Measurements from ENCODE around the gene KIF13A. TPM values are rescaled to one million over a fixed set of nuclear protein-coding genes. Genes with fewer than 3 reads are reported as not detected.

The KIF13A gene
- total and polyA plus RNA-seq, 2 experiments from 2014 or later = 39.1 to 96.9 TPM

- H3K27me3 ChIP-seq = no peaks in the 10 kb centered on the region
- no peaks in the 10 kb centered on the region for H3K36me3 ChIP-seq
- no peaks in the 10 kb centered on the region for H3K4me1 ChIP-seq (ENCODE audit: low read depth)
- DNase-seq (ENCODE audit: low read depth in 1 of 2, low spot score in 1 of 2) = no peak
- no peaks in the 10 kb centered on the region for H3K9me3 ChIP-seq (ENCODE audit: low read depth)
- H3K27ac ChIP-seq = no peak overlapping the region
- no peak overlapping the region for H3K4me3 ChIP-seq
- TF ChIP-seq, protein P1, sequence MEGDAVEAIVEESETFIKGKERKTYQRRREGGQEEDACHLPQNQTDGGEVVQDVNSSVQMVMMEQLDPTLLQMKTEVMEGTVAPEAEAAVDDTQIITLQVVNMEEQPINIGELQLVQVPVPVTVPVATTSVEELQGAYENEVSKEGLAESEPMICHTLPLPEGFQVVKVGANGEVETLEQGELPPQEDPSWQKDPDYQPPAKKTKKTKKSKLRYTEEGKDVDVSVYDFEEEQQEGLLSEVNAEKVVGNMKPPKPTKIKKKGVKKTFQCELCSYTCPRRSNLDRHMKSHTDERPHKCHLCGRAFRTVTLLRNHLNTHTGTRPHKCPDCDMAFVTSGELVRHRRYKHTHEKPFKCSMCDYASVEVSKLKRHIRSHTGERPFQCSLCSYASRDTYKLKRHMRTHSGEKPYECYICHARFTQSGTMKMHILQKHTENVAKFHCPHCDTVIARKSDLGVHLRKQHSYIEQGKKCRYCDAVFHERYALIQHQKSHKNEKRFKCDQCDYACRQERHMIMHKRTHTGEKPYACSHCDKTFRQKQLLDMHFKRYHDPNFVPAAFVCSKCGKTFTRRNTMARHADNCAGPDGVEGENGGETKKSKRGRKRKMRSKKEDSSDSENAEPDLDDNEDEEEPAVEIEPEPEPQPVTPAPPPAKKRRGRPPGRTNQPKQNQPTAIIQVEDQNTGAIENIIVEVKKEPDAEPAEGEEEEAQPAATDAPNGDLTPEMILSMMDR (IDR thresholded peaks at IDR 0.05; ENCODE audit: low read depth, low read length) = no peak
These were observed 109.5 kb downstream of the KIF13A start for GRCh38 chr6:17877895-17878440.

DNA sequence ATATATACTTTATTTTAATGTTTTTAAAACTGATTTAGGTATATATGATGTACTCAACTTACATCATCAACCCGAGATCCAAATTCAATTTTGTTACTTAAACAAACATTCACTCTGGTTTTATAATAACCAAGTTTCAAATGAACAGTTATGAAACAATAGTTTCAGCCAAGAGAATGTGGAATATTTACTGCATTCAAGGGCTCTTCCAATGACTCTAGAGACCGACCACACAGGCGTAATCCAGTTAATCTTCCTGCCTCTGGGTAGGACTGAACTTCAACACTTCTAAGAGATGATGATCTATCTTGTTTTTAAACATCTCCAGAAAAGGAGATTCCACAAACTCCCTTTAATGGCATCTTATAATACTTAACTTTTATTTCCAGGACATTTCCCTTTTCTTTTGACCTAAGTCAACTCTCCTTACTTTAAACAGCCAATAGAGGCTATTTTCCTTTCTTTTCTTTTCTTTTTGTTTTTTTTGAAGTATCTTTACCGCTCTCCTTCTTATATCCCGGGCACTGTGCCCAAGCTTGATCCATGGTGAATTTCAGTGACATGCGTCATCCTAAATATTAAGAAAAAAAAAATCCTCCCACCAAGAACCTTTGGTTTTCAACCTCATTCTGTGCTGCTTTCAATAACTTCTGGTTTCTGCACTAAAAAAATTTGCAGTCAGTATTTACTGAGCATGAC, 110.1 kb downstream of the KIF13A start:
- TF ChIP-seq, protein P1 (IDR thresholded peaks at IDR 0.05; ENCODE audit: low read depth, low read length) = no peak
- H3K36me3 ChIP-seq = no peaks in the 10 kb centered on the region

DNA sequence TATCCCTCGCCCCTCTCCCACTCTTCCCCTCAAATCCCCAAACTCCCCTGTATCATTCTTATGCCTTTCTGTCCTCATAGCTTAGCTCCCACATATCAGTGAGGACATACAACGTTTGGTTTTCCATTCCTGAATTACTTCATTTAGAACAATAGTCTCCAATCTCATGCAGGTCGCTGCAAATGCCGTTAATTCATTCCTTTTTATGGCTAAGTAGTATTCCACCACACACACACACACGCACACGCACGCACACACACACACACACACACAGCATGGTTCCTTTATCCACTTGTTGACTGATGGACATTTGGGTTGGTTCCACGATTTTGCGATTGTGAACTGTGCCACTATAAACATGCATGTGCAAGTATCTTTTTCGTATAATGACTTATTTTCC, 112.7 kb downstream of the KIF13A start:
- no peaks in the 10 kb centered on the region for H3K36me3 ChIP-seq
- H3K9me3 ChIP-seq (ENCODE audit: low read depth) = no peaks in the 10 kb centered on the region
- no peak overlapping the region for H3K27ac ChIP-seq
- TF ChIP-seq, protein P1 (IDR thresholded peaks at IDR 0.05; ENCODE audit: low read depth, low read length) = no peak
- no peak for DNase-seq (ENCODE audit: low read depth in 1 of 2, low spot score in 1 of 2)
- no peaks in the 10 kb centered on the region for H3K27me3 ChIP-seq
- peaks cover 1% of the 10 kb centered on the region for H3K4me1 ChIP-seq (ENCODE audit: low read depth)
- no peak overlapping the region for H3K4me3 ChIP-seq

More for the DNA sequence above, 110.1 kb downstream of the KIF13A start:
- H3K27ac ChIP-seq = no peak overlapping the region
- H3K4me1 ChIP-seq (ENCODE audit: low read depth) = no peaks in the 10 kb centered on the region
- H3K4me3 ChIP-seq = no peak overlapping the region
- no peaks in the 10 kb centered on the region for H3K27me3 ChIP-seq
- peak in 1 of 2 donors; percentile 62 for DNase-seq (ENCODE audit: low read depth in 1 of 2, low spot score in 1 of 2)
- H3K9me3 ChIP-seq (ENCODE audit: low read depth) = no peaks in the 10 kb centered on the region

DNA sequence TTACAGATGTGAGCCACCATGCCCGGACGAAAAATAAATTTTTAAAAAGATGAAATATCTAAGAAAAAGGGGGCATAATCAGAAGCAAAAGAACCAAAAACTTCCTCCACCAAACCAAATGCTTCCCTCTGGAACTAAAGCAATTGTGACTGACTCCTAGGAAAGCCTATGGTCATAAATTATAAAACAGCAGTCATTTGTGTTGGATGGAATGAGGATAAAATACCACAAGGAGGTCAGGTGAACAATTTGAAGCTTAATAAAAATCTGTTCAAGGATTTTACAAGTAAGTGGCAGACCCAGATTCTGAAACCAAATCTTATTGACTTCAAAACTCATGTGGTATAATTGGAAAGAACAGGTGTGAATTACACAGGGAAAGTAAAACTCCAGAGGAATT, 114.5 kb downstream of the KIF13A start:
- TF ChIP-seq, protein P1 (IDR thresholded peaks at IDR 0.05; ENCODE audit: low read depth, low read length) = no peak
- peaks cover 6% of the 10 kb centered on the region for H3K4me1 ChIP-seq (ENCODE audit: low read depth)
- H3K9me3 ChIP-seq (ENCODE audit: low read depth) = no peaks in the 10 kb centered on the region
- no peak overlapping the region for H3K27ac ChIP-seq
- no peaks in the 10 kb centered on the region for H3K27me3 ChIP-seq
- H3K36me3 ChIP-seq = no peaks in the 10 kb centered on the region
- no peak overlapping the region for H3K4me3 ChIP-seq
- no peak for DNase-seq (ENCODE audit: low read depth in 1 of 2, low spot score in 1 of 2)

DNA sequence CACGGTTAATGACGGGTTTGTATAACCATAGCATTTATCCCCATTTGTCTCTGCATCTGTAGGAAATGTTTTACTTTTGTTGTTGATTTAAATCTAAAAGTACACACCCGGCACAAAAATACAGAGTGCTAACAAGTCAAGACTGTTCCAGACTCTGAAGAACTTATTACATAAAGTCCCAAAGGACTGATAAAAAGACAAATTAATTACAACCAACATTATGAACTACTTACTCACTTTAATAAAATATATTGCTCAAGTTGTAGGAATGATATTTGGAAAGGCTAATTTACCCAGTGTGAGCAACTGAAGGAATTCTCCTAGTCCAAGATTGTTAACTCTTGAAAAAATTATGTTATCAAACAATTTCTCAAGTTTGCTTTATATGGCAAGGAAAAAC, 115.6 kb downstream of the KIF13A start:
- H3K27ac ChIP-seq = no peak overlapping the region
- no peaks in the 10 kb centered on the region for H3K27me3 ChIP-seq
- H3K36me3 ChIP-seq = no peaks in the 10 kb centered on the region
- no peaks in the 10 kb centered on the region for H3K9me3 ChIP-seq (ENCODE audit: low read depth)
- H3K4me1 ChIP-seq (ENCODE audit: low read depth) = peaks cover 6% of the 10 kb centered on the region
- DNase-seq (ENCODE audit: low read depth in 1 of 2, low spot score in 1 of 2) = no peak
- H3K4me3 ChIP-seq = no peak overlapping the region
- TF ChIP-seq, protein P1 (IDR thresholded peaks at IDR 0.05; ENCODE audit: low read depth, low read length) = no peak
